ENCODE measurements around the gene C19orf73.

The C19orf73 gene

DNA sequence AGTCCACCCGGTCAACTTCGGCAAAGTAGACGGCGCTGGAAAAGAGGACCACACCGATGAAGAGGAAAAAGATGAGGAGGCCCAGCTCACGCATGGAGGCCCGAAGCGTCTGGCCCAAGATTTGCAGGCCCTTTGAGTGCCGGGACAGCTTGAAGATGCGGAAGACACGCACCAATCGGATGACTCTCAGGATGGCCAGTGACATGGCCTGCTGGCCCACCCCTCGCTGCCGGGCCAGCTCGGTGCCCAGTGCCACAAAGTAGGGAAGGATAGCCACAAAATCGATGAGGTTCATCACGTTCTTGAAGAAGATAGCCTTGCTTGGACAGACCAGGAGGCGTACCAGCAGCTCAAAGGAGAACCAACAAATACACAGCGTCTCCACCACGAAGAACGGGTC is 48.5 kb downstream of the C19orf73 start:
- peak; percentile 13 for DNase-seq (ENCODE audit: low spot score)
- no peak for TF ChIP-seq CTCF (IDR thresholded peaks at IDR 0.05; ENCODE audit: extremely low read depth, missing control alignments)

DNA sequence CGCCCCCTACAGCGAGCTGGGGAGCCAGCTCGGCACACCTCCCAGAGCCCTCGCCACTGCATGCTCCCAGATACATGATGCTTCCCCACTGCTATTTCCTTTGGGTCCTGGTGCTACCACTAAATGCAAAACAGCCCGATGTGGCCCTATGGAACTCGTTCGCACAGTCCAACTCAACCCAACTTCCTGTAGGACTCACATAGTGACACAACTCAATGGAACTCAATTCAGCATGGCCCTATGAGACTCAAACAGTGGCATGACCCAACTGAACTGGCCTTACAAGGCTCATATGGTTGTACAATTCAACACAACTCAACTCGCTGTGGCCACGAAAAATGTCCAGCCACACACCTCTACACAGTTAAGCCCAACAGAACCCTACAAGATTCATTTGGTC is 49.9 kb downstream of the C19orf73 start:
- TF ChIP-seq CTCF (IDR thresholded peaks at IDR 0.05; ENCODE audit: extremely low read depth, missing control alignments) = no peak
- DNase-seq (ENCODE audit: low spot score) = peak; percentile 1
